Astrocyte of the cerebellum (primary cell): Measurements from ENCODE around the gene SH3GL3.

Experiments used
- DNase-seq: peaks from one replicate; pipeline ENCODE4 v3.0.0-alpha.2; 2011; ENCODE audit warnings: low read depth
- H3K4me3 ChIP-seq: 2 replicates; pipeline ENCODE4 v1.5.1; 2011; ENCODE audit warnings: mild to moderate bottlenecking, low read depth, low read length, moderate library complexity
- CTCF ChIP-seq: IDR thresholded peaks from 2 replicates; pipeline ENCODE4 v1.5.1; 2012; ENCODE audit warnings: low read length, low read depth, moderate library complexity, mild to moderate bottlenecking; ENCODE audit errors: missing control alignments
- in situ Hi-C: cut with HindIII; loops from 2 replicates; pipeline ENCODE4 v1.10.0; 2017; ENCODE audit warnings: low sequenced_read_pairs

Gene SH3GL3

GRCh38 chr15:83526319-83526718 lies 79.2 kb downstream of the SH3GL3 start:
- no peak for DNase-seq
- no peak for TF ChIP-seq CTCF

GRCh38 chr15:83533410-83533962 lies 86.3 kb downstream of the SH3GL3 start:
- in situ Hi-C loops = no loop called here
- no peak for DNase-seq
- TF ChIP-seq CTCF = no peak
- H3K4me3 ChIP-seq = no peak overlapping the region

More at GRCh38 chr15:83526319-83526718, 79.2 kb downstream of the SH3GL3 start:
- H3K4me3 ChIP-seq = no peak overlapping the region
- in situ Hi-C loops = no loop called here

GRCh38 chr15:83537606-83538005 lies 90.5 kb downstream of the SH3GL3 start:
- no peak overlapping the region for H3K4me3 ChIP-seq
- DNase-seq = no peak
- in situ Hi-C loops = no loop called here
- no peak for TF ChIP-seq CTCF

- in situ Hi-C loops = no loop called here
- no peak overlapping the region for H3K4me3 ChIP-seq
- DNase-seq = no peak
- TF ChIP-seq CTCF = no peak
These were observed 91.5 kb downstream of the SH3GL3 start for GRCh38 chr15:83538682-83539081.

GRCh38 chr15:83545804-83546511 lies 98.8 kb downstream of the SH3GL3 start:
- TF ChIP-seq CTCF = no peak
- H3K4me3 ChIP-seq = no peak overlapping the region
- DNase-seq = no peak
- in situ Hi-C loops = no loop called here

GRCh38 chr15:83546512-83546888 lies 99.4 kb downstream of the SH3GL3 start:
- TF ChIP-seq CTCF = no peak
- in situ Hi-C loops = no loop called here
- no peak overlapping the region for H3K4me3 ChIP-seq
- DNase-seq = no peak
